ENCODE results near the gene TLR9. TPM values are rescaled to one million over a fixed set of nuclear protein-coding genes. Genes with fewer than 3 reads are reported as not detected.

Gene TLR9
- polyA plus RNA-seq, 3 donors: 0.09 to 0.27 (median 0.17) TPM

DNA sequence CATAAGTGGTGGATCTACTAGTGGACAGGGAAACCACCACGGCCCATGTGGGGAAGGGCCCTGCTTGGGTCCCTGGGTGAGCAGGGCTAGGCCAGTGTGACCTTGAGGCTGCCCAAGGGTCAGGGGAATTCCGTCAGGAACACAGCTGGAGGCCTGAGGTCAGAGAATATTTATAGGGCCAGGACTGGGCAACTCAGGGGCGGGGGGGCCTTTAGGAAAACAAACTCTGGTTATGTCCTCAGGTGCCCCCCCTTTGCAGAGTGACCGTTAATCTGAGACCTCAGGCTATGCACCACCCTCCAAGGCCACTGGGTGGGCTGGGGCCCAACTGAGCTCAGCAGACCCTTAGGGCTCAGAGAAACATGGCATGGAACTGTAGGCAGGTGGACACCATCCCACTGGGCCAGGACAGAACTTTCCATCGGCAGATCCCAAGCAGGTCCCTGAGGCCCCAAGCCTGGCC is 11.0 kb upstream of the TLR9 start:
- DNase-seq (ENCODE audit: extremely low read depth in 1 of 11, low read depth in 9 of 11, low spot score in 4 of 11): no peak

DNA sequence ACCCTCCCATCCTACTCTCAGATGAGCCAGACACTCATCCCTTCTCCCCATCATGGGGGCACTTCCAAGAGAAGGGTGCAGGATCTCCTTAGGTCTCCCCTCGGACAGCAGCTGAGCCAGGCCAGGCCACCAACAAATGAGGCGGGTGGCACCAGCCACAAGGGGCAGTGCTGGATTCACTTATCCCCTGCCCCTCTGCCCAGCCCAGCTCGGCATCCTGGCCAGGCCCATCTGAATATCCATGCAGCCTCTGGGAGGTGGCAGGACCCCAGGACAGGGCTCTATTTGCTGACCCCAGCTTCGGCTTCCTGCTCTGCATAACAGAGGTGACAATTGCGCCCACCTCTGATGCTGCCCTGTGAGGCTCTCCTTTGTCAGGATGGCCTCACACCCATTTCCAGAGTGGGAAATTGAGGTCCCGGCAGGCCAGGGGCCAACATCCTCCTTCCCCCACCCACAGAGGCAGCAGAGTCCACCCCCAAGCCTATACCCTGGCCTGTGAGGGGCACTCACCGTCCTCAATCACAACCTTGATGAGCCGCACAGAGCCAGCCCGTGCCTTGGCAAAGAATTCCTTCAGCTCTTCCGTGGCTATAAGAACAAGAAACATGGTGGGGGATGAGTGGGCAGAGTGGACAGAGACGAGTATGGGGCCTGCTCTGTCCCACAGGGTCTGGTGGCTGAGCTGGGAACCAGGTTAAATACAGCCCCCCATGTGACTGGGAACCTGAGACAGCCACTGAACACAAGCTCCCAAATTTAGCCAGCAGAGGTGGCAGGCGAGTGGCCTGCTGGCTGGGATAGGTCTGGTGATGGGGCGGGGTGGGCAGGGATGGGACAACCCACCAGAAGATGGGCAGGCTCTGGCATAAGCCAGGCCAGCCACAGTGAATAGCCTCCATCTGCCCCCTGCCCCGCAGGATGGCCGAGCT is 9.3 kb upstream of the TLR9 start:
- DNase-seq (ENCODE audit: extremely low read depth in 1 of 11, low read depth in 9 of 11, low spot score in 4 of 11): no peak

DNA sequence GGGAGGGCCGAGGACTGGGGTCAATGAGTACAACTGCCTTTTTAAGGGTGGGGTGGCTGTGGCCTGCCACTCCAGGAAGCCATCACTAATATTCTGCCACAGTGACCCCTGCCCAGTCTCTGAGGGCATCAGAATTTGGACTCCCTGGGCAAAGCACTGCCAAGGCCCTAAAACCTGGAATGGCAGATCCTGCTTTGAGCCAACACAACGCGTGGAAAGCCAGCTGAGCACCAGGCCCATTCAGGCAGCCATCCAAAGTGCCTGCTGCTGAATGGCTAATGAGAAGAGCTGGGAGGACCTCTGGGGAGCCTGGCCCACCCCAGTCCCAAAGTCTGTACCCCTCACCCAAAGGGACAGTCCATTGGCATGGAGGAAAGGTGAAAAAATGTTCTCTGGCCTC is 8.5 kb upstream of the TLR9 start:
- no peak for DNase-seq (ENCODE audit: extremely low read depth in 1 of 11, low read depth in 9 of 11, low spot score in 4 of 11)

DNA sequence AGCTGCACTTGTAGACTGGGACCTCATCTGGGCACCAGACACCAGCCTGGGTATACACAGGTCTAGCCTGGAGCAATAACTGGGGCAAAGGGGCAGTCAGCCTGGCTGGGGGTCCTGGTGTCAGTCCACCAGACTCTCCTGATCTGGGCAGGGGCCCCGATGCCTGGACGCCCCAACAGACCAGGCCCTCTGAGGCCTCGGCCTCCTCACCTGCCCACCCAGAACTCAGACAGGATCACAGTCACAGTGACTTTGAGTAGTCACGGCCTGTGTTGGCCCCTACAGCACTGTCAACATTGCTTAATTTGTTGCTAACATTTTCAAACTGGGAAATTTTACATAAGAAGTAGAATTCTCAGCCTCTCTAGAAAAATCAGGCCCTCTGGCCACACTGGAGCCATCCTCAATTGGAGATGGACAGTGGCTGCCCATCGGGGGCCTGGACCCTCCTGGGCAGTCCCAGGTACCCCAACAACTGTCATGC is 7.7 kb upstream of the TLR9 start:
- no peak for DNase-seq (ENCODE audit: extremely low read depth in 1 of 11, low read depth in 9 of 11, low spot score in 4 of 11)

DNA sequence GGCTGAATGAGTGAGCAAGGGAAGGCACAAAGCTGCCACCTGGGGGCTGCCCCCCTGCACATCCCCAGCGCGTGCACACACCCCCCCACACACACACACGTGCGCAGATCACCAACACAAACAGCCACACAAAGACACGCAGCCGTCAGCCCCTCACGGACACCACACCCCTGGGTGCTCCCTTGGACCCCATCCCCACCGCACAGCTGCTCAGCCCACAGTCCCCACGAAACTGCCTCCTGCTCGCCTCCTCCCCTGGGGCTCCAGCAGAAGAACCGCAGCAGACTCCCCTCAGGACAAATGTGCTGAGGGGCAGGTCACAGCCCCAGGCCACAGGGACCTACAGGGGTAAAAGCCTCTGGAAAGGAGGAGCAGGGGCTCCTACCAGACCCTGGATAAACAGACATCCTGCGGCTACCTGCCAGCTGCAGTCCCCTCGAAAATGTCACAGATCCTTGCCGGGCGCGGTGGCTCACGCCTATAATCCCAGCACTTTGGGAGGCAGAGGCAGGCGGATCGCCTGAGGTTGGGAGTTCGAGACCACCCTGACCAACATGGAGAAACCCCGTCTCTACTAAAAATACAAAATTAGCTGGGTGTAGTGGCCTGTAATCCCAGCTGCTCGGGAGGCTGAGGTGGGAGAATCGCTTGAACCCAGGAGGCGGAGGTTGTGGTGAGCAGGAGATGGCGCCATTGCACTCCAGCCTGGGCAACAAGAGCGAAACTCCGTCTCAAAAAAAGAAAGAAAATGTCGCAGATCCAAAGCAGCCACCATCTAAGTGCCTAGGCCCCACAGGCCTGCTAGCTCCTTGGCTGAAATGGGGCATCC is 7.0 kb upstream of the TLR9 start:
- no peak for DNase-seq (ENCODE audit: extremely low read depth in 1 of 11, low read depth in 9 of 11, low spot score in 4 of 11)

DNA sequence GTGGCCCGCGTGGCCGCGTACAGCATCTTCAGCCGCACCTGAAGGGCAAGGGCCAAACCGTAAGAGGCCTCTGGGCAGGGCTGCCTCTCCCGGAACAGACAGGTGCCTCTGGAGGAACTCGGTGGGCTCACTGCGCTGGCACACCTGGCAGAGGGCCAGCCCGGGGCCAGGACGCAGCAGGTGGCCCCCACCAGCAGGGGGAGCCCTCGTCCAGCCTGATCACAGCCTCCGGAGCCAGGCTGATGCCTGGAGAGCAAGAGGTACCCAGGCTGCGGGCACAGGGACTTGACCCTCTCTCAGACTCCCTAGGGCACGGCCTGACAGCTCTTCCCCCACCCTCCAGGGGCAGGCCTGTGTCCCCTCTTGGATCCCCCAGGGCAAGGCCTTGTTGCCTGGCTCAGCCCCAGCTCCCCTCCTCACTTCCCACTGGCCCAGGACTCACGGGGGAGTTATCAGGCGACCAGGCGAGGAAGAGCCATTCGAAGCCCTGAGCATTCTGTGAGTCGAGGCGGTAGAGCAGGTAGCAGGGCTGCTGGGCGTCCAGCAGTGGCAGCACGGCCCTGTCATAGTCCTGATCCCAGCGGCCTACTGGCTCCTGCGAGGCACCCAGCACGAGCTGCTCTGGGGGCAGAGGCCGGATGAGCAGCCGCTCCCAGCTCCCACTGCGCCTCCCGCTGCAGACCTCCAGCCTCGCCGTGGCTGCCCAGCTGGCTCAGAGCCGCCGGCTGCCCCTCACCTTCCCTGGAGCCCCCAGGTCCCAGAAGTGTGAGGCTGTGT is 6.2 kb upstream of the TLR9 start:
- no peak for DNase-seq (ENCODE audit: extremely low read depth in 1 of 11, low read depth in 9 of 11, low spot score in 4 of 11)

DNA sequence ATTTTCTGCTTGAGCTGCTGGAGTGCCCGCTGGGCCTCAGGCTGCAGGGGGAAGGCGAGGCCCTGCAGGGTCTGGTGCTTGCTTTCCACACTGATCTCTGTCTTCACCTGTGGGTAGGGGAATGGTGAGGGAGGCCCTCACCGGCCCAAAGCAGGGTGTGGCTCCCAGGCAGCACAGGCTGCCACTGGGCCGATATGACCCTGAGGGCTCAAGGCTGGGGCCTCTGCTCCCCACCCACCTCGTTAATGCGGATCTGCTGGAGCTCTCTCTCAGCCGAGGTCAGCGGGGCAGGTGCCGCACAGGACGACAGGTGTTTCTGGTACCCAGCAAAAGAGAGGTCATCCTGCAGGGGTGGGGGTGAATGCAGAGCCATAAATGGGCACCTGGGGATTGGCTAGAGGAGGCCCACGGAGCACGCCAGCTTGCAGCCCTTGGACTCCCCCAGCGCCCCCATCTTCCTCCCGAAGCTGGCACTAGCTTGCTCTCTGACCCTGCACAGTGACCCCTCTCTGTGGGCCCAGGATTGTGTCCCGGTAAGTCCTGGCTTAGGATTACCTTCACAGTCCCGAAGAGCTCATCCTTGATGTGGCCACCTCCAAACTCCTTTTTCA is 5.5 kb upstream of the TLR9 start:
- no peak for DNase-seq (ENCODE audit: extremely low read depth in 1 of 11, low read depth in 9 of 11, low spot score in 4 of 11)

DNA sequence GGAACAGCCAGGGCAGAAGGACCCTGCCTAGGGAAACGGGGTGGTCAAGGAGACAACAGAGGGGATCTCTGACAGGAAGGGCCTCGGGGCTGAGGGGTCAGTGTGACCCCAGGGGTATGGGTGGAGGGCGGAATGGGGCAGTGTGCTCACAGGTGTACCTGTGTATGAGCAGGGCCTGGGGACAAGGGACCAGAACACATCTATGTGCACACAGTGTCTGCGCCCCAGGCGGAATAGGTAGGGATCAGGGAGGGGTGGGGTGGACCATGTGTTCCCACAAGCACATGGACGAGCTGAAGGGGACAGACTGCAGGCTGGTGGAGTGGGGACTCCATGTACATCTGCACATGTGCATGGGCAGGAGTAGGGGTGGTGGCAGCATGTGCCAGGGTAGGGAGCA is 5.0 kb upstream of the TLR9 start:
- DNase-seq (ENCODE audit: extremely low read depth in 1 of 11, low read depth in 9 of 11, low spot score in 4 of 11): no peak

DNA sequence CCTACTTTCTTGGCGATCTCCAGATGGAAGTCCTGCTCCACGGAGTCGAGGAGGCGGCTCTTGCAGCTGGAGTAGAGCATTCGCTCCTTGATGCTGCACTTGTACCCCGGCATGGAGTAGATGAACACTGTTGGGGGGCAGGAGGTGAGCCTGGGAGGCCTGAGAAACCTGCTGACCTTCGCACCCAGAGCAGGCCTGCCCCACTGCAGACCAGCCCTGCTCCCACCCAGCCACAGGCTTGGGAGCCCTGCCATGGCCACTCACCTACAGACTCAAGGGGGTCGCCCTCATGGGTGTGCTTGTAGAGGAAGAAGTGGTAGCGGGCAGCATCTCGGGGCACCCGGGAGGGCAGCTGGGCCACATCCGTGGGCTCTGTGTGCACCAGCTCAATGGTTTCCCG is 4.2 kb upstream of the TLR9 start:
- no peak for DNase-seq (ENCODE audit: extremely low read depth in 1 of 11, low read depth in 9 of 11, low spot score in 4 of 11)

DNA sequence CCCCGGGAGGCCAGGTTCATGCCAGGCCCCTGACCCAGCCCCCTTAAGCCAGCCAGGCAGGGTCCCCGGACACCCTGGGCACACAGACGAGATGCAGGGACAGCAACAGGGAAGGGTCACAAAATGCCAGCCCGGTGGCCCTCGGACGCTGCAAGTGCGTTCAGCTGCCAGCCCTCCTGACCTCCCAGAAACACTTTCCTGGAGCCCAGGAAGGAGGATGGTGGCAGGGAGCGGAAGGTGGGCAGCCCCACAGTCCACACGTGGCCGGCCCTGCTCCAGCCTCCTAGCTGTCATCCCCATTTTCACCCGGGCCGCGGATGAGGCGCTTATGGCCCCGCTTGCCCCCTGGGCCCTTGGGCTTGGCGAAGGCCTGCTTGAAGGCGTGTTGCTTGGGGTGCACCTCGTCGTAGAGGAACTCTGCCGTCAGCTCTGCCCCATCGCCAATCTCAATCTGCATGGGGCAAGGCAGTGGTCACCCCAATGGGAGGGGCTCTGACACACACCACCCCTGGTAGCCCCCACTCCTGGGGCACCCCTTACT is 3.4 kb upstream of the TLR9 start:
- DNase-seq (ENCODE audit: extremely low read depth in 1 of 11, low read depth in 9 of 11, low spot score in 4 of 11): no peak

DNA sequence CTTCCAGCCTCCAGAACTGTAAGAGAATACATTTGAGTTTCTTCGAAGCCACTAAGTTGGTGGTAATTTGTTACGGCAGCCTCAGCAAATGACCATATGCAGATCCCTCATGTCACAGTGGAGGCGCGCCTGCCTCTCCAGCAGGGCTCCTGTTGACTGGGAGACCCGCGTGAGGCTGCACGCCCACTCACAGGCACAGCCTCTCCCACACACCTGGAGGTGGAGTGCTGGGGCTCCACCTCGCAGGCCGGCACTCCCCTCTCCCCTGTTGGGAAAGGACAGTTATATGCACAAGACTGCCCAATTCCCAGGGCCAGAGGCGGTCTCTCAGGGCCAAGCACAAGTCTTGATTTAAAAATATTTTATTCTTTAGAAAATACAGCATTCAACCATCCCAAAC is 2.8 kb upstream of the TLR9 start:
- no peak for DNase-seq (ENCODE audit: extremely low read depth in 1 of 11, low read depth in 9 of 11, low spot score in 4 of 11)

DNA sequence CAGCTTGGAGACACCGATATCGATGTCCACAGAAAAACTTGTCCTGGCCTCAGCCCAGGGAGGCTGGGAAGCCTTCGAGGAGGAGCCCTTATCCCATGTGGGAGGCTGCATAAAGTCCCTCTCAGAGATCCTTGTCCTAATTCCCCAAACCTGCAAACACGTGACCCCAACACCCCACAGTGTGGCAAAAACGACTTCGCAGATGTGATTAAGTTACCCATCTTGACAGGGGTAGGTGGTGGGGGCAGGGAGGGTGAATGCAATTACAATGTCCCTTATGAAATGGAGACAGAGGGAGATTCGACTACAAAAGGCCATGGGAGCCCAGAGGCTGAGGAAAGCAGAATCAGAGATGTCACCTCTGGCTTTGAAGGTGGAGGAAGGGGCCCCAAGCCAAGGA is 2.3 kb upstream of the TLR9 start:
- DNase-seq (ENCODE audit: extremely low read depth in 1 of 11, low read depth in 9 of 11, low spot score in 4 of 11): no peak

DNA sequence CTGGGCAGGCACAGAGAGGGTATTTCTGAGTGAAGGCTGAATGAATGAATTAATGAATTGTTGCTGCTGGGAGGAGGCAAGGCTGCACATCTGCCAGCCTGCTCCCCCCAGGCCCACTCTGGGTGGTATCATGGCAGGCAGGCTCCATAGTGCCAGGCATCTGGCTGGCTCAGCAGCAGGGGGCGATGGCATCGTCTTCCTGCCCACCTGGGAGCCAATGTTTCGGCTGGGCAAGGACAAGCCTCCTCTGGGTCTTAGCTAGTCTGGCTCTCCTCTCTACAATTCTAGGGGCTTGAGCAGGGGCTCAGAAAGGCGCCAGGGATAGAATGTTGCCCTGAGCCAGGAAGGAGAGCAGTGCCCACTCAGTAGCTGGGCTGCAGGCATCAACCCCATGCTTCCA is 1.7 kb upstream of the TLR9 start:
- no peak for DNase-seq (ENCODE audit: extremely low read depth in 1 of 11, low read depth in 9 of 11, low spot score in 4 of 11)

DNA sequence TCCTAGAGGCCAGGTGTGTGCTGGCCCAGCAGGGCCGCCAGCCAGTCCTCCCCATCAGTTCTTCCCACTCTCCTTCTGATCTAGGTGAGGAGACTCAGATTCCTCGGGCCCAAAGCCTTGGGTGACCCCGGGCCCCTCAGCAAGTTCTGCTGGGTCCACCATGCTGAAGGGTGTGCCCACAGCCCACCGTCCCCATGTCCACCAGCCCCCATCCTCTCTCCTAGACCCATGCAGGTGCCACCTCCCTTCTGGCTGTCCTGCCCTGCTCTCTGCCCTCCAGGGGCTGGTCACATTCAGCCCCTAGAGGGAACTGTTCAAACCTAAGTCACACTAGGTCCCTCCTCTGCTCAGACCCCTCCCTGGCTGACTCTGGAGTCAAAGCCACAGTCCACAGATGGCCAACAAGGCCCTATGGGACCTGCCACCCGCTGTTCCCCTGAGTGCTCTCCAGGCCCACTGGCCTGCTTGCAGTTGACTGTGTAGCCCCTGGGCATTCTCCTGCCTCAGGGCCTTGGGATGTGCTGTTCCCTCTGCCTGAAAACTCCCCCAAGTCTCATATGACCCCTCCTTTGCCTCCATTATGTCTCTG is 878 bp upstream of the TLR9 start:
- no peak for DNase-seq (ENCODE audit: extremely low read depth in 1 of 11, low read depth in 9 of 11, low spot score in 4 of 11)

DNA sequence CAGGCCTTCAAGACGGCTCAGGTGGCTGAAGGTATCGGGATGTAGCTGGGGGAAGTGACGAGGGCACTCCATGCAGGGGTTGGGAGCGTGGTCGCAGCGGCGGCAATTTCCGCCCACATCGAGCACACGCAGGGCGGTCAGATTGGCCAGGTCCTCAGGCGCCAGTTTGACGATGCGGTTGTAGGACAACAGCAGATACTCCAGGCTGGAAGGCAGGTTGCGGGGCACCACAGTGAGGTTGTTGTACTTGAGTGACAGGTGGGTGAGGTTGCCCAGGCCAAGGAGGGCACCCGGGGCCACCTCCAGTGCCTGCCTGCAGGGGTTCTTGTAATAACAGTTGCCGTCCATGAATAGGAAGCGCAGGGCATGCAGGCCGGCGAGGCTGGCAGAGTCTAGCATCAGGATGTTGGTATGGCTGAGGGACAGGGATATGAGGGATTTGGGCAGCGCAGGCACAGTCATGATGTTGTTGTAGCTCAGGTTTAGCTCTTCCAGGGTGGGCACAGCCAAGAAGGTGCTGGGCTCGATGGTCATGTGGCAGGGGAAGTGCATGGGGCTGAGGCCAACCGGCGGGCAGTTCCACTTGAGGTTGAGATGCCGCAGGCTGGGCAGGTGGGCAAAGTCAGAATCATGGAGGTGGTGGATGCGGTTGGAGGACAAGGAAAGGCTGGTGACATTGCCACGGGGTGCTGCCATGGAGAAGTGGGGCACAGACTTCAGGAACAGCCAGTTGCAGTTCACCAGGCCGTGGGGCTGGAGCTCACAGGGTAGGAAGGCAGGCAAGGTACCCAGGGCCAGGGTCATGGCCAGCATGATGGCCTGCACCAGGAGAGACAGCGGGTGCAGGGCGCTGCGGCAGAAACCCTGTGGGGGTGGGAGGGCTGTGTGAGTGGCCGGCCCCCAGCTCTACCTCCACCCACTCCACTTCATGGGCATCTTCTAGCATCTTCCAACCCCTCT is 1.7 kb downstream of the TLR9 start:
- DNase-seq (ENCODE audit: extremely low read depth in 1 of 11, low read depth in 9 of 11, low spot score in 4 of 11): no peak

DNA sequence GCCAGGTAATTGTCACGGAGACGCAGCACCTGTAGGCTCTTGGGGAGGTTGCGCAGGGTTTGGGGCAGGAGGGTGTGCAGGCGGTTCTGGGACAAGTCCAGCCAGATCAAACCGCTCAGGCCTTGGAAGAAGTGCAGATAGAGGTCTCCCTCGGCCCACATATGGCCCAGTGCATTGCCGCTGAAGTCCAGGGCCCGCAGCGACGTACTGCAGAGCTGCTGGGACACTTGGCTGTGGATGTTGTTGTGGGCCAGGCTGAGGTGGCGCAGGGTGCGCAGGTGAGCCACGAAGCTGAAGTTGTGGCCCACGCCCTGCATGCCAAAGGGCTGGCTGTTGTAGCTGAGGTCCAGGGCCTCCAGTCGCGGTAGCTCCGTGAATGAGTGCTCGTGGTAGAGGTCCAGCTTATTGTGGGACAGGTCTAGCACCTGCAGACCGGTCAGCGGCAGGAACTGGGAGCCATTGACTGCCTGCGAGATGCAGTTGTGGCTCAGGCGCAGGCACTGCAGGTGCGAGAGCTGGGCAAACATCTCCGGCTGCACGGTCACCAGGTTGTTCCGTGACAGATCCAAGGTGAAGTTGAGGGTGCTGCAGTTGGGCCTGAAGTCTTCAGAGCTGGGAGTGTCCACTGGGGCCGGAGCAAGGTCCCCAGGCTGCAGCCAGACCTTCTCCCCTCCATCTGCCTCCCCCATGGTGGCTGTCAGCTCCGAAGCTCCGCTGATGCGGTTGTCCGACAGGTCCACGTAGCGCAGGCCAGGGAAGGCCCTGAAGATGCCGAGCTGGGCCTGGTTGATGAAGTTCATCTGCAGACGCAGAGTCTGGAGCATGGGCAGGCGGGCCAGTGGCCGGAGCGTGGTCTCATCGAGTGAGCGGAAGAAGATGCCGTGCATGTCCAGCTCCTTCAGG is 2.9 kb downstream of the TLR9 start:
- no peak for DNase-seq (ENCODE audit: extremely low read depth in 1 of 11, low read depth in 9 of 11, low spot score in 4 of 11)

Data from renal cortex interstitium (tissue), 11 donors.